K562 (cell line): Measurements from ENCODE around the gene CFAP157. TPM values are rescaled to one million over a fixed set of nuclear protein-coding genes. Genes with fewer than 3 reads are reported as not detected.

Experiments
- ATAC-seq: fragments of 200-7000 bp; cut with Tn5 transposase; 3 replicates; pipeline ENCODE4 v1.9.1; 2020; ENCODE audit warnings: moderate library complexity
- BruUV-seq: library from RNA; stranded (reverse); fragments of 400-500 nt; replicated peaks from 2 replicates; lab custom pipeline; 2021; lab: Mats Ljungman, UMichigan
- CTCF ChIA-PET: fragments of 300-600 bp; formaldehyde crosslinking; extraction: SDS; loops from one replicate; lab custom pipeline; 2021; ENCODE audit warnings: low intra/inter-chr PET ratio; lab: Yijun Ruan, JAX
- POLR2A ChIA-PET: fragments of 300-600, 350-650 bp; sonication (Branson Sonifier 250); formaldehyde crosslinking; extraction: SDS; loops from one replicate; lab custom pipeline; 2021; ENCODE audit warnings: antibody characterized with exemption, inconsistent platforms; lab: Yijun Ruan, JAX
- DNase-seq, 4 experiments: peaks; one replicate each; pipeline versions ENCODE4 v3.0.0 to v3.0.0-alpha.2; 2011 to 2018; ENCODE audit warnings: low spot score in 3 of 4, mixed read lengths in 3 of 4; ENCODE audit errors: extremely low read depth in 1 of 4
- FAIRE-seq: peaks from 2 replicates; lab custom pipeline; 2011; peaks lifted over from hg19 to GRCh38; lab: Jason Lieb, UNC
- H2AFZ ChIP-seq: 2 replicates; pipeline ENCODE4 v1.6.0; 2011; ENCODE audit warnings: low read depth, low read length, control low read depth, inconsistent platforms
- H3K27ac ChIP-seq: fragments of 200-600 bp; 3 replicates; pipeline ENCODE4 v1.8.0; 2011; ENCODE audit warnings: low read depth, mild to moderate bottlenecking, control low read depth, inconsistent platforms, low read length, moderate library complexity, mixed read lengths; ENCODE audit errors: extremely low read depth
- H3K27me3 ChIP-seq, 2 experiments: fragments of 300-600 bp in 1 of 2; 2 replicates in 1 of 2; 3 replicates in 1 of 2; pipeline versions ENCODE4 v1.6.0 to v1.8.0; 2011; ENCODE audit warnings: inconsistent platforms in 2 of 2, low read length in 2 of 2, mild to moderate bottlenecking in 1 of 2, mixed read lengths in 1 of 2, moderate library complexity in 1 of 2; ENCODE audit not compliant: control insufficient read depth in 2 of 2, insufficient read depth in 2 of 2
- H3K36me3 ChIP-seq: fragments of 300-600 bp; 3 replicates; pipeline ENCODE4 v1.8.0; 2011; ENCODE audit warnings: mild to moderate bottlenecking, low read length, inconsistent platforms; ENCODE audit not compliant: control insufficient read depth, insufficient read depth
- H3K4me1 ChIP-seq, 2 experiments: fragments of 200-600 bp in 1 of 2; replicated peaks in 1 of 2; 2 replicates in 1 of 2; 3 replicates in 1 of 2; pipeline versions ENCODE4 v1.5.1 to v1.8.0; 2011; ENCODE audit warnings: inconsistent platforms in 2 of 2, low read length in 2 of 2, mild to moderate bottlenecking in 1 of 2, mixed read lengths in 1 of 2, moderate library complexity in 1 of 2; ENCODE audit not compliant: control insufficient read depth in 2 of 2, insufficient read depth in 2 of 2
- H3K4me2 ChIP-seq: 2 replicates; pipeline ENCODE4 v1.6.1; 2011; ENCODE audit warnings: low read length, control low read depth, inconsistent platforms, mixed read lengths; ENCODE audit not compliant: insufficient read depth
- H3K4me3 ChIP-seq: fragments of 200-600 bp; sonication (generic), shearing (Covaris generic); 2 replicates; pipeline ENCODE4 v1.5.1; 2016; ENCODE audit warnings: control low read depth, inconsistent platforms
- H3K79me2 ChIP-seq: fragments of 200-600 bp; 3 replicates; pipeline ENCODE4 v1.8.0; 2011; ENCODE audit warnings: low read length, inconsistent platforms; ENCODE audit not compliant: control insufficient read depth, insufficient read depth
- H3K9ac ChIP-seq, 2 experiments: 2 replicates each; pipeline versions ENCODE4 v1.6.0 to v1.6.1; 2011; ENCODE audit warnings: low read depth in 2 of 2, low read length in 2 of 2, control low read depth in 1 of 2, inconsistent platforms in 1 of 2, mild to moderate bottlenecking in 1 of 2, mixed read lengths in 1 of 2; ENCODE audit not compliant: insufficient read depth in 1 of 2
- H3K9me1 ChIP-seq: one replicate; pipeline ENCODE4 v1.6.0; 2011; ENCODE audit warnings: inconsistent platforms, mild to moderate bottlenecking, low read length, moderate library complexity; ENCODE audit not compliant: control insufficient read depth, insufficient read depth
- H3K9me3 ChIP-seq: replicated peaks from 2 replicates; pipeline ENCODE4 v1.5.1; 2011; ENCODE audit warnings: low read depth, low read length, inconsistent platforms; ENCODE audit not compliant: control insufficient read depth, insufficient read depth
- H4K20me1 ChIP-seq: replicated peaks from 2 replicates; pipeline ENCODE4 v1.6.1; 2011; ENCODE audit warnings: low read length, inconsistent platforms, mixed read lengths; ENCODE audit not compliant: control insufficient read depth, insufficient read depth
- CTCF ChIP-seq, 3 experiments: IDR thresholded peaks in 2 of 3; conservative IDR thresholded peaks in 1 of 3; 2 replicates each; pipeline ENCODE4 v1.5.1; 2011 to 2012; ENCODE audit warnings: low read length in 3 of 3, mild to moderate bottlenecking in 3 of 3, control low read depth in 2 of 3, improper control_type of control experiment in 1 of 3, inconsistent platforms in 1 of 3, low read depth in 1 of 3, mixed read lengths in 1 of 3, moderate library complexity in 1 of 3; ENCODE audit not compliant: insufficient read depth in 2 of 3
- PRDM10 ChIP-seq: fragments of 450-650 bp; IDR thresholded peaks from 2 replicates; pipeline ENCODE4 v1.6.1; 2018; ENCODE audit not compliant: partially characterized antibody
- SMAD1 ChIP-seq: fragments of 150-350 bp; IDR thresholded peaks from 2 replicates; pipeline ENCODE4 v1.6.1; 2014; ENCODE audit warnings: low read length, low read depth; ENCODE audit not compliant: partially characterized antibody
- WGBS: fragments of 100-300 bp; shearing (Covaris generic); methylation state at CpG from one replicate; pipeline ENCODE4 v1.1.6; 2016; ENCODE audit warnings: low coverage, mixed read lengths; ENCODE audit not compliant: insufficient coverage; ENCODE audit errors: missing lambda C conversion rate; 5-methylcytosine and 5-hydroxymethylcytosine counted together
- in situ Hi-C: fragments of 300-500 bp; cut with MboI; formaldehyde crosslinking; loops from 4 replicates; pipeline ENCODE4 v1.15.0; 2018; ENCODE audit warnings: inconsistent platforms, mixed read lengths
- intact Hi-C: fragments of 100-400 bp; cut with micrococcal nuclease; formaldehyde crosslinking; loops from 2 replicates; pipeline ENCODE4 v1.14.2; 2022
- polyA plus RNA-seq, 8 experiments: library from polyadenylated mRNA; depleted of rRNA in 4 of 8; stranded (reverse) in 5 of 8; unstranded in 3 of 8; fragments of >200 nt; fragmentation: Nextera tagmentation in 2 of 8; fragmentation: Illumina TruSeq in 1 of 8; extraction: Ambion mirVana in 2 of 8; extraction: Trizol in 1 of 8; gene quantifications; 2 replicates each; pipeline versions ENCODE4 v1.2.1 to v1.2.3, GENCODE V29; 2011 to 2014; ENCODE audit warnings: inconsistent platforms in 1 of 8, missing spikeins in 1 of 8
- total RNA-seq, 7 experiments: library from RNA; depleted of rRNA in 6 of 7; stranded (reverse); fragments of >200 nt in 6 of 7; fragmentation: Illumina TruSeq in 2 of 7; extraction: Trizol in 2 of 7; gene quantifications; 2 replicates each; pipeline versions ENCODE4 v1.2.1 to v1.2.3, GENCODE V29; 2011 to 2021; ENCODE audit warnings: low replicate concordance in 1 of 7

The CFAP157 gene
- total and polyA plus RNA-seq, 9 of the 15 experiments (the other 6 are each of a cell fraction or from before 2014, with no cell fraction given) = 0.03 TPM; not detected in 8

- POLR2A ChIA-PET = interaction anchor here (0.6 to 1.3 kb wide), 4 partner anchors 9 to 367 kb away, joined by 3 read pairs; partner anchors contain the start of gene TOR2A
- Histone ChIP-seq H3K9me1 (no peaks in the 10 kb centered on the region), H3K4me2 (no peak overlapping the region), H3K4me3 (no peak overlapping the region), H3K9ac (peak overlapping the region in 1 of 2 experiments; percentile 56; a peak in 1 of 4 replicates), H4K20me1 (peaks cover 11% of the 10 kb centered on the region), H3K27me3 (peaks cover 9 to 36% of the 10 kb centered on the region in 2 experiments; a peak in 3 of 5 replicates), H3K9me3 (no peaks in the 10 kb centered on the region), H3K79me2 (no peaks in the 10 kb centered on the region), H3K36me3 (no peaks in the 10 kb centered on the region)
- peak in 1 of 4 experiments; percentile 22 for DNase-seq
- no peak for ATAC-seq
- in situ Hi-C loops (no loop called here), intact Hi-C loops (no loop called here)
- CTCF ChIA-PET = no interaction called here
- BruUV-seq = no TSS peak
- TF ChIP-seq SMAD1 (no peak), CTCF (IDR thresholded peaks at IDR 0.05 in 2 of 3, conservative IDR thresholded peaks at IDR 0.05 in 1 of 3; ENCODE audit: insufficient read depth in 2 of 3, low read depth in 1 of 3, low read length in 3 of 3) (0 out of 6 replicates have a peak, but pooled peaks of 1 of the 3 experiments have one; percentile 11), PRDM10 (peak; percentile 81)
- TF ChIP-seq, all 486 proteins: peak for 2
- FAIRE-seq = no peak
- whole genome bisulfite sequencing = 8% methylated on average over 15 of the region's 15 CpGs
- Histone ChIP-seq H3K27ac (no peak overlapping the region), H3K4me1 (peaks cover 9 to 36% of the 10 kb centered on the region in 2 experiments; a peak in 4 of 5 replicates), H2AFZ (no peak overlapping the region)
These were observed 40.3 kb downstream of the CFAP157 start for GRCh38 chr9:127746959-127747569.
